AG10803 (cell line): ENCODE results near the gene SCN10A.

Source experiments
- DNase-seq: peaks from one replicate; pipeline ENCODE4 v3.0.0; 2010; ENCODE audit warnings: low read depth
- H3K4me3 ChIP-seq: 2 replicates; pipeline ENCODE4 v1.5.1; 2011; ENCODE audit warnings: mild to moderate bottlenecking, low read length, control low read depth
- CTCF ChIP-seq: conservative IDR thresholded peaks from 2 replicates; pipeline ENCODE4 v1.5.1; 2011; ENCODE audit warnings: mild to moderate bottlenecking, low read length, control low read depth, inconsistent platforms

Gene SCN10A

DNA sequence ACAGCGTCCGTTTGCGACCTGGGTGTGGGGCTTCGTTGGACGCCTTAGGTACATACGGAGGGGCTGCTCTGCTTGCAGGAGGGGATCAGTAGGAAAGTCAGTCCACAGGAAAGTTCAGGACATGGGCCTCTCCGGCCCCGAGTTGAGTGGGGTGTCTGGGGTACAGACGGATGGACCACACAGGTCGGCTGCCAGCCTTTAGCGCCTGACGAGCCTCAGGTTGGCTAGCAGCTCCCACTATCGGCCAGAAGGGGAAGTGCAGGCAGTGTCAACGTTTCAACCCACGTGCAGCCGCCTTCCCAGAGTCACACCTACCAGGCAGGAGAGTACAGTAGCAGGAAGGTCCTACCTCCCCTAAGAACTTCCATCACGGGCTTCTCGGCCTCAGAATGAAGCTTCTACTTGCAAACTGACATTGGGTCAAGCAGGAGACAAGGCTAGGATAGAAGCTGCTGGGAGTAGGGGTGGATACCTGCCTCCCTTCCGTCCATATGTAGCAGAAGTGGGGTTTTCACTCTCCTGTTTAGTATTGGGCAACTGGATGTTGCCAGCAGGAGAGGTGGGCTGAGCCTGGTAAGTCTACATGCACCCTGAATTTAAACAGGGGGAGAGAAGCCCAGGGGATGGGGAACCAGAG lies 164.7 kb downstream of the SCN10A start:
- DNase-seq, result peak; percentile 30
- TF ChIP-seq CTCF, result peak; percentile 93
- H3K4me3 ChIP-seq, result no peak overlapping the region

- no peak for TF ChIP-seq CTCF
- no peak overlapping the region for H3K4me3 ChIP-seq
- no peak for DNase-seq
These were observed 165.6 kb downstream of the SCN10A start for GRCh38 chr3:38650248-38650951.

- peak within 1 kb of the TSS; percentile 29 for H3K4me3 ChIP-seq
- no peak for TF ChIP-seq CTCF
- no peak for DNase-seq
These were observed 166.3 kb downstream of the SCN10A start, which contains the start of gene SCN5A for GRCh38 chr3:38649500-38650247. Gene SCN5A (minus strand): TSS chr3:38649687. CDS start chr3:38633307, 16,380 bp downstream.

- no peak for DNase-seq
- H3K4me3 ChIP-seq, result peak overlapping the region; percentile 20; the same call in 1 of the 2 replicates
- TF ChIP-seq CTCF, result no peak
These were observed 167.1 kb downstream of the SCN10A start for GRCh38 chr3:38648659-38649499.

- TF ChIP-seq CTCF, result no peak
- H3K4me3 ChIP-seq, result no peak overlapping the region
- no peak for DNase-seq
These were observed 167.9 kb downstream of the SCN10A start for GRCh38 chr3:38648024-38648658.

DNA sequence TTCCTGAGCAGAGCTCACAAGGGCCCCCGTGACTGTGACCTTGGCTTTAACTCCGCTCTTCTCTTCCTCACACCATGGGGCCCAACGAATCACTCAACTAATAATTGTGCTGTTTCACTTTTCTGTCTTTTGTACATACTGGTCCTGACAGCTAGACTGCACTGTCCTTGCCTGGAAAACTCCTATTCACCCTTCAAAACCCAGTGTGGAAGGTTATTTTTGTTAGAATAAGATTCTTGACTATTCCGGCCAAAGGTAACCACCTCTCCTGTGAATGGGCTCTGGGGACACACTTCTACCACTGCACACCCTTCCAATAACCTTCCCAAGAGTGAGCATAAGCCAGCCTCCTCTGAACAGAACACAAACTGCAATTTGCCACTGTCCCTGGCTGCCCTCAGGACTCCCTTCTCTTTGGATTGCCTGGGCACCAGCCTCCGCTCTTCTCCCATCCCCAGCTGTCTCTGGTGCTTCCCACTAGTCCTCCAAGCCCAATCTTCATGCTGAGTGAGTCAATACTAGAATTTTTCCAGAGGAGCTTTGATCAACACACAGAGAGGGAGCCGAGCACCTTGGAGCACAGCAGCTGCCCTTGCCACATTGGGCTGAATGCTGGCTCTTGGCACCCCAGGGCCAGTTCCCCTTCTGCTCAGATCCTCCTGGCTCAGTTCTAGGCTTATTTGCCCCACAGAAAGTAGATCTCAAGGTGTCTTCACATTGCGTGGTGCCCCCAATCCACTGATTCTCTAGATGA lies 168.6 kb downstream of the SCN10A start:
- no peak overlapping the region for H3K4me3 ChIP-seq
- TF ChIP-seq CTCF, result no peak
- DNase-seq, result no peak
